A549 (cell line): ENCODE results near the gene TRMT11. TPM values are rescaled to one million over a fixed set of nuclear protein-coding genes. Genes with fewer than 3 reads are reported as not detected.

Experiments used
- ATAC-seq, 2 experiments: fragments of 200-7000 bp in 1 of 2; fragments of >200 bp in 1 of 2; cut with Nextera tagmentation in 1 of 2; cut with Tn5 transposase in 1 of 2; 3 replicates each; pipeline versions ENCODE4 v1.8.0 to v1.9.1; 2018 to 2020; ENCODE audit warnings: mild to moderate bottlenecking in 1 of 2, moderate library complexity in 1 of 2
- CTCF ChIA-PET: fragments of 300-600 bp; sonication (Branson Sonifier 250); formaldehyde crosslinking; extraction: SDS; loops from one replicate; lab custom pipeline; 2021; ENCODE audit warnings: antibody characterized with exemption, inconsistent platforms; lab: Yijun Ruan, JAX
- POLR2A ChIA-PET: fragments of 350-600 bp; formaldehyde crosslinking; extraction: SDS; loops from one replicate; lab custom pipeline; 2021; ENCODE audit warnings: antibody characterized with exemption, inconsistent platforms; lab: Yijun Ruan, JAX
- DNase-seq, 2 experiments: peaks; one replicate each; pipeline versions ENCODE4 v3.0.0 to v3.0.0-alpha.2; 2011 to 2016; ENCODE audit warnings: low read depth in 1 of 2, low spot score in 1 of 2
- FAIRE-seq: peaks from 2 replicates; lab custom pipeline; 2011; peaks lifted over from hg19 to GRCh38; lab: Jason Lieb, UNC
- H3K27ac ChIP-seq, 2 experiments: fragments of >200 bp; sonication (Bioruptor Twin); formaldehyde crosslinking; 3 replicates each; pipeline ENCODE4 v1.5.1; 2016 to 2017
- H3K4me1 ChIP-seq: fragments of >200 bp; sonication (Bioruptor Twin); formaldehyde crosslinking; 3 replicates; pipeline ENCODE4 v1.6.1; 2016
- H3K4me2 ChIP-seq: fragments of >200 bp; sonication (Bioruptor Twin); formaldehyde crosslinking; 3 replicates; pipeline ENCODE4 v1.6.1; 2016
- H3K4me3 ChIP-seq: fragments of >200 bp; sonication (Bioruptor Twin); formaldehyde crosslinking; 3 replicates; pipeline ENCODE4 v1.5.1; 2016
- H3K9me3 ChIP-seq: fragments of >200 bp; sonication (Bioruptor Twin); formaldehyde crosslinking; 3 replicates; pipeline ENCODE4 v1.6.1; 2016
- BCL3 ChIP-seq: fragments of >200 bp; sonication (Bioruptor Twin); formaldehyde crosslinking; IDR thresholded peaks from 3 replicates; pipeline ENCODE4 v1.6.1; 2016
- CEBPB ChIP-seq, 2 experiments: fragments of >200 bp in 1 of 2; sonication (Bioruptor Twin) in 1 of 2; formaldehyde crosslinking in 1 of 2; IDR thresholded peaks; 2 replicates each; pipeline ENCODE4 v1.6.1; 2012 to 2016
- CHD2 ChIP-seq: fragments of 150-350 bp; IDR thresholded peaks from 2 replicates; pipeline ENCODE4 v1.6.1; 2014; ENCODE audit warnings: low read length; ENCODE audit not compliant: partially characterized antibody
- E2F6 ChIP-seq: IDR thresholded peaks from 2 replicates; pipeline ENCODE4 v1.6.1; 2012; ENCODE audit warnings: low read depth, borderline replicate concordance
- EP300 ChIP-seq, 2 experiments: fragments of >200 bp; sonication (Bioruptor Twin); formaldehyde crosslinking; IDR thresholded peaks; 2 replicates in 1 of 2; 3 replicates in 1 of 2; pipeline ENCODE4 v1.6.1; 2016 to 2017
- ESRRA ChIP-seq: fragments of 150-350 bp; IDR thresholded peaks from 2 replicates; pipeline ENCODE4 v1.6.1; 2014; ENCODE audit warnings: mild to moderate bottlenecking, low read length, borderline replicate concordance
- HEYL ChIP-seq: fragments of 250-450 bp; sonication (Bioruptor Pico); IDR thresholded peaks from 2 replicates; pipeline ENCODE4 v1.8.0; 2021; ENCODE audit warnings: mild to moderate bottlenecking, moderate library complexity
- HOXB5 ChIP-seq: fragments of 250-450 bp; sonication (Bioruptor Pico); IDR thresholded peaks from 2 replicates; pipeline ENCODE4 v1.5.0; 2020; ENCODE audit warnings: mild to moderate bottlenecking, moderate library complexity
- KDM1A ChIP-seq: fragments of 200-600 bp; sonication (generic); IDR thresholded peaks from 2 replicates; pipeline ENCODE4 v1.6.1; 2016; ENCODE audit warnings: low read depth, mild to moderate bottlenecking
- MAX ChIP-seq: IDR thresholded peaks from 2 replicates; pipeline ENCODE4 v1.6.1; 2012
- MAZ ChIP-seq: fragments of 150-350 bp; IDR thresholded peaks from 2 replicates; pipeline ENCODE4 v1.6.1; 2014; ENCODE audit warnings: antibody characterized with exemption, low read depth, low read length, borderline replicate concordance
- POLR2A ChIP-seq: IDR thresholded peaks from 2 replicates; pipeline ENCODE4 v1.6.1; 2012; ENCODE audit warnings: mild to moderate bottlenecking, low read length
- POLR2AphosphoS2 ChIP-seq: conservative IDR thresholded peaks from 2 replicates; pipeline ENCODE4 v1.6.1; 2012; ENCODE audit warnings: low read length, improper control_type of control experiment, inconsistent platforms
- RAD21 ChIP-seq, 2 experiments: fragments of >200 bp in 1 of 2; sonication (Bioruptor Twin) in 1 of 2; formaldehyde crosslinking in 1 of 2; IDR thresholded peaks in 1 of 2; conservative IDR thresholded peaks in 1 of 2; 2 replicates in 1 of 2; 3 replicates in 1 of 2; pipeline ENCODE4 v1.6.1; 2012 to 2018; ENCODE audit warnings: inconsistent platforms in 1 of 2
- RCOR1 ChIP-seq: fragments of 150-350 bp; IDR thresholded peaks from 2 replicates; pipeline ENCODE4 v1.6.1; 2014; ENCODE audit warnings: antibody characterized with exemption, low read length, low read depth
- RFX5 ChIP-seq: fragments of 450-650 bp; IDR thresholded peaks from 2 replicates; pipeline ENCODE4 v1.7.1; 2014; ENCODE audit warnings: antibody characterized with exemption, mild to moderate bottlenecking, moderate library complexity
- SMC3 ChIP-seq: fragments of >200 bp; sonication (Bioruptor Twin); formaldehyde crosslinking; IDR thresholded peaks from 3 replicates; pipeline ENCODE4 v1.6.1; 2018; ENCODE audit warnings: inconsistent platforms
- TP53 ChIP-seq: fragments of 250-450 bp; sonication (Bioruptor Pico); IDR thresholded peaks from 2 replicates; pipeline ENCODE4 v1.5.0; 2021; ENCODE audit warnings: mild to moderate bottlenecking, moderate library complexity
- WGBS: methylation state at CpG from one replicate; pipeline ENCODE4 v1.1.6; 2017; ENCODE audit errors: missing lambda C conversion rate; 5-methylcytosine and 5-hydroxymethylcytosine counted together
- polyA plus RNA-seq, 4 experiments: library from polyadenylated mRNA; depleted of rRNA in 3 of 4; stranded (reverse); fragments of >200 nt; fragmentation: RNase III in 1 of 4; extraction: RNeasy Plus Mini Kit Qiagen cat#74134 plus additional on column Dnase treatment in 1 of 4; gene quantifications; 2 replicates in 3 of 4; 3 replicates in 1 of 4; pipeline ENCODE4 v1.2.3, GENCODE V29; 2011 to 2017
- TF ChIP-seq, protein P1 (sequence below): fragments of 450-650 bp; IDR thresholded peaks from 2 replicates; pipeline ENCODE4 v1.6.1; 2014; ENCODE audit warnings: antibody characterized with exemption
- TF ChIP-seq, protein P2 (sequence below): fragments of 250-450 bp; sonication (Bioruptor Pico); IDR thresholded peaks from 2 replicates; pipeline ENCODE4 v1.5.0; 2020; ENCODE audit warnings: low read depth, mild to moderate bottlenecking, moderate library complexity

The TRMT11 gene
- polyA plus RNA-seq, 2 of the 4 experiments (the other 2 are of a cell fraction) = 17.4 to 44.1 TPM

- ChIA-PET POLR2A (no interaction called here), CTCF (no interaction called here)
- FAIRE-seq (no peak), DNase-seq (no peak), ATAC-seq (peak in 1 of 2 experiments; percentile 13; a peak in 1 of 6 replicates)
- TF ChIP-seq, protein P1, sequence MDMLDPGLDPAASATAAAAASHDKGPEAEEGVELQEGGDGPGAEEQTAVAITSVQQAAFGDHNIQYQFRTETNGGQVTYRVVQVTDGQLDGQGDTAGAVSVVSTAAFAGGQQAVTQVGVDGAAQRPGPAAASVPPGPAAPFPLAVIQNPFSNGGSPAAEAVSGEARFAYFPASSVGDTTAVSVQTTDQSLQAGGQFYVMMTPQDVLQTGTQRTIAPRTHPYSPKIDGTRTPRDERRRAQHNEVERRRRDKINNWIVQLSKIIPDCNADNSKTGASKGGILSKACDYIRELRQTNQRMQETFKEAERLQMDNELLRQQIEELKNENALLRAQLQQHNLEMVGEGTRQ = no peak
- TF ChIP-seq ESRRA (no peak), MAX (no peak), RFX5 (no peak), CHD2 (no peak), BCL3 (no peak), CEBPB (IDR thresholded peaks at IDR 0.05) (no peak), POLR2AphosphoS2 (no peak), HOXB5 (CRISPR knock-in tag) (no peak), RCOR1 (no peak), TP53 (CRISPR knock-in tag) (no peak), KDM1A (no peak), MAZ (no peak), SMC3 (no peak), RAD21 (conservative IDR thresholded peaks at IDR 0.05 in 1 of 2, IDR thresholded peaks at IDR 0.05 in 1 of 2) (no peak), EP300 (IDR thresholded peaks at IDR 0.05) (no peak), HEYL (CRISPR knock-in tag) (no peak)
- TF ChIP-seq, protein P2, sequence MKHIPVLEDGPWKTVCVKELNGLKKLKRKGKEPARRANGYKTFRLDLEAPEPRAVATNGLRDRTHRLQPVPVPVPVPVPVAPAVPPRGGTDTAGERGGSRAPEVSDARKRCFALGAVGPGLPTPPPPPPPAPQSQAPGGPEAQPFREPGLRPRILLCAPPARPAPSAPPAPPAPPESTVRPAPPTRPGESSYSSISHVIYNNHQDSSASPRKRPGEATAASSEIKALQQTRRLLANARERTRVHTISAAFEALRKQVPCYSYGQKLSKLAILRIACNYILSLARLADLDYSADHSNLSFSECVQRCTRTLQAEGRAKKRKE (CRISPR knock-in tag) = no peak
- H3K9me3 ChIP-seq = no peaks in the 10 kb centered on the region
- 98% methylated on average over 5 of the region's 5 CpGs for WGBS
- no peak overlapping the region for H3K4me3 ChIP-seq
- H3K4me1 ChIP-seq = peaks cover 15% of the 10 kb centered on the region
- H3K27ac ChIP-seq = no peak overlapping the region
- H3K4me2 ChIP-seq = no peak overlapping the region
Observed at GRCh38 chr6:126060400-126060799, 74.1 kb downstream of the TRMT11 start.

DNA sequence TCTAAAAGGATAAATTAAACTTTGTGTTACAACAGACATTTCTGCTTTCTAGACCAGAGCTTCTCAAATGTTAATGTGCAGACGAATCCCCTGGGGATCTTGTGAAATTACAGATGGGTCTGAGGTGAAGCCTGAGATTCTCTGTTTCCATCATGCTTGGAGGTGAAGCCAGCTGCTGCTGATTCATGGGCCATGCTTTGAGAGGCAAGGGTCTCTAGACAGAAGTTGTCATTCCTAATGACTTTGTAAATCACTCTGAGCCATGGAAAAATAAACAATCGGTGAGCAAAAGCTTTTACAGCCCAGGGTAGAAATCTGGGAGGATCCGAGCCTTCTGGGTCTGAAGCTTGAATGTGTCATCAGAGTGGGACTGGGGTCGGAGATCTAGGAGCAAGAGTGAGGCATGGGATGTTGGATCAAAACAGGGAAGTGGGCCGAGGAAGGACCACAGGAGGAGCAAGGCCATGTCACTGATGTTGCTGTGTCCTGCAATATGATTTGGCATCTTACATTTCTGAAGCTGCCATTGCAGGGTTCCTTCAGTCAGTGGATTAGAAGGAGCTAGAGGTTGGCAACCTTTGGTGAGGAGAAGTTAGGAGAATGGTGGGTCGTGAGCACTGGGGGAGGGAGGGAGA, 77.3 kb downstream of the TRMT11 start:
- DNase-seq (peak in 1 of 2 experiments; percentile 25), ATAC-seq (peak in 1 of 2 experiments; percentile 46; a peak in 3 of 6 replicates), FAIRE-seq (no peak)
- WGBS = 64% methylated on average over 6 of the region's 6 CpGs
- CTCF ChIA-PET = interaction anchor here (1.5 kb wide), 1 partner anchor 30 kb away, joined by 3 read pairs; no protein-coding TSS in a partner anchor
- H3K4me1 ChIP-seq = peaks cover 15% of the 10 kb centered on the region
- POLR2A ChIA-PET = no interaction called here
- peak overlapping the region; percentile 26 to 35; a peak in 3 of 6 replicates for H3K27ac ChIP-seq
- no peaks in the 10 kb centered on the region for H3K9me3 ChIP-seq
- H3K4me2 ChIP-seq = peak overlapping the region; percentile 21; the same call in 1 of the 3 replicates
- TF ChIP-seq HOXB5 (CRISPR knock-in tag) (no peak), E2F6 (no peak), POLR2A (no peak)
- TF ChIP-seq, all 56 proteins: peak for 0
- H3K4me3 ChIP-seq = no peak overlapping the region
